ENCODE measurements around the gene SUSD2. TPM values are rescaled to one million over a fixed set of nuclear protein-coding genes. Genes with fewer than 3 reads are reported as not detected.

The SUSD2 gene
- polyA plus RNA-seq, 1 of the 3 experiments (the other 2 are of a cell fraction), result 0.82 TPM

DNA sequence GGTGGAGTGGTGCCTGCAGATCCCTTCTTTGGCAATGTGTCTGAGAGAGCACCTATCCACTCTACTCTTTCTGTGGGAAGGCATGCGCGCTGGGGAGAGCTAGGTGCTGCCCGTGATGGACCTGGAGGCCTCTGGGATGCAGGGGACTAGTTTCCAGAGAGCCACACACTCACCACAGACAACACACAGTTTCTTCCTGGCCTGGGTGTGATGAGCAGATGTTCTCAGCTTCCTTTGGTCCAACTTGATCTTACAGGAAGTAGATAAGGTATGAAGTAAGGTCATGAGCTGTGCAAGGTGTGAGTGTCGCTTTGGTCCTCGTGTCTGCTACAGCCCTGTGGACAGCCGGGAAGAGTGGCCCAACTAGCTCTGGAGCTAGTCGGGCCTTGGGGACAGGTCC is 27.3 kb upstream of the SUSD2 start:
- no peak overlapping the region for H3K27ac ChIP-seq (ENCODE audit: low read depth in 2 of 2, low read length in 1 of 2)
- peaks cover 20% of the 10 kb centered on the region for H3K79me2 ChIP-seq (ENCODE audit: insufficient read depth)
- H3K9ac ChIP-seq, result no peak overlapping the region
- no peak overlapping the region for H2AFZ ChIP-seq (ENCODE audit: low read depth)
- ChIA-PET POLR2A (no interaction called here), CTCF (interaction anchor here (0.7 to 5.6 kb wide), 5 partner anchors 14 to 92 kb away, joined by 3 to 83 read pairs (median 4); no protein-coding TSS in a partner anchor)
- peaks cover 15 to 27% of the 10 kb centered on the region in 2 experiments; a peak in 3 of 4 replicates for H3K4me1 ChIP-seq (ENCODE audit: control insufficient read depth in 1 of 2, insufficient read depth in 2 of 2, low read depth in 1 of 2, low read length in 1 of 2)
- H3K4me3 ChIP-seq (ENCODE audit: low read depth in 2 of 2, low read length in 1 of 2), result no peak overlapping the region
- no peak overlapping the region for H3K4me2 ChIP-seq
- H3K9me3 ChIP-seq, result no peaks in the 10 kb centered on the region
- peaks cover 0 to 7% of the 10 kb centered on the region in 2 experiments for H3K36me3 ChIP-seq (replicated peaks in 1 of 2; ENCODE audit: control insufficient read depth in 1 of 2, insufficient read depth in 2 of 2, low read length in 1 of 2)
- H3K9me2 ChIP-seq, result no peaks in the 10 kb centered on the region
- 100% methylated on average over 5 of the region's 7 CpGs for WGBS (ENCODE audit: low lambda C conversion rate)
- no peaks in the 10 kb centered on the region for H4K20me1 ChIP-seq (ENCODE audit: insufficient read depth)
- no peak for DNase-seq
- no peaks in the 10 kb centered on the region for H3K27me3 ChIP-seq (ENCODE audit: insufficient read depth)
- TF ChIP-seq SIN3A (IDR thresholded peaks at IDR 0.05; ENCODE audit: borderline replicate concordance, low read depth, low read length), result no peak
- TF ChIP-seq RCOR1 (IDR thresholded peaks at IDR 0.05; ENCODE audit: low read length), result no peak
- TF ChIP-seq EZH2phosphoT487 (IDR thresholded peaks at IDR 0.05; ENCODE audit: borderline replicate concordance, low read depth), result no peak
- no peak for TF ChIP-seq ELF1 (IDR thresholded peaks at IDR 0.05)
- no peak for TF ChIP-seq TEAD4 (IDR thresholded peaks at IDR 0.05; ENCODE audit: borderline replicate concordance, insufficient read depth)
- TF ChIP-seq, protein P1, sequence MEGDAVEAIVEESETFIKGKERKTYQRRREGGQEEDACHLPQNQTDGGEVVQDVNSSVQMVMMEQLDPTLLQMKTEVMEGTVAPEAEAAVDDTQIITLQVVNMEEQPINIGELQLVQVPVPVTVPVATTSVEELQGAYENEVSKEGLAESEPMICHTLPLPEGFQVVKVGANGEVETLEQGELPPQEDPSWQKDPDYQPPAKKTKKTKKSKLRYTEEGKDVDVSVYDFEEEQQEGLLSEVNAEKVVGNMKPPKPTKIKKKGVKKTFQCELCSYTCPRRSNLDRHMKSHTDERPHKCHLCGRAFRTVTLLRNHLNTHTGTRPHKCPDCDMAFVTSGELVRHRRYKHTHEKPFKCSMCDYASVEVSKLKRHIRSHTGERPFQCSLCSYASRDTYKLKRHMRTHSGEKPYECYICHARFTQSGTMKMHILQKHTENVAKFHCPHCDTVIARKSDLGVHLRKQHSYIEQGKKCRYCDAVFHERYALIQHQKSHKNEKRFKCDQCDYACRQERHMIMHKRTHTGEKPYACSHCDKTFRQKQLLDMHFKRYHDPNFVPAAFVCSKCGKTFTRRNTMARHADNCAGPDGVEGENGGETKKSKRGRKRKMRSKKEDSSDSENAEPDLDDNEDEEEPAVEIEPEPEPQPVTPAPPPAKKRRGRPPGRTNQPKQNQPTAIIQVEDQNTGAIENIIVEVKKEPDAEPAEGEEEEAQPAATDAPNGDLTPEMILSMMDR (IDR thresholded peaks at IDR 0.05), result no peak
- no peaks in the 10 kb centered on the region for H3F3A ChIP-seq (replicated peaks; ENCODE audit: insufficient read depth)

DNA sequence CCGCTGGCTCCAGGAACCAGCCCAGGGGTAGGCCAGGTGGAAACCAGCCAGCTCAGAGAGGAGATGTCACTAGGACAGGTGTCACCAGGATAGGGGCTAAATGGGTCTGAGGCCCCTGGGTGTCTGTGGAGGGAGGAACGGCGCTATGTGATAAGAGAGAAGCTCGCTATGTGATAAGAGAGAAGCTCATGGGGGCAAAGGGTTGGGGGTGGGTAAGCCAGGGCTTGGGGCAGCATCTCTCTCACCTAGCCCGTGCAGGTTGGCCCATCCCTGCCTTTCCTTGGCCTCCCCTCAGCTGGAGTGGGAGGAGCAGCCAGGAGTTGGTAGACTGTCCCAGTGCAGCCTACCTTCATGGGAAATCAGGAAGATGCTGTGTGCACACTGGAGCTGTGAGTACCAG is 26.5 kb upstream of the SUSD2 start:
- Histone ChIP-seq H3K79me2 (ENCODE audit: insufficient read depth) (peaks cover 28% of the 10 kb centered on the region), H3K4me2 (peak overlapping the region; percentile 100), H3K27ac (ENCODE audit: low read depth in 2 of 2, low read length in 1 of 2) (no peak overlapping the region; a peak in 1 of 4 replicates), H4K20me1 (ENCODE audit: insufficient read depth) (no peaks in the 10 kb centered on the region), H3F3A (replicated peaks; ENCODE audit: insufficient read depth) (no peaks in the 10 kb centered on the region), H3K9me2 (no peaks in the 10 kb centered on the region), H3K4me3 (ENCODE audit: low read depth in 2 of 2, low read length in 1 of 2) (no peak overlapping the region), H3K36me3 (replicated peaks in 1 of 2; ENCODE audit: control insufficient read depth in 1 of 2, insufficient read depth in 2 of 2, low read length in 1 of 2) (peaks cover 0 to 7% of the 10 kb centered on the region in 2 experiments), H3K4me1 (ENCODE audit: control insufficient read depth in 1 of 2, insufficient read depth in 2 of 2, low read depth in 1 of 2, low read length in 1 of 2) (peaks cover 15 to 30% of the 10 kb centered on the region in 2 experiments; a peak in 3 of 4 replicates), H3K9ac (no peak overlapping the region), H2AFZ (ENCODE audit: low read depth) (no peak overlapping the region), H3K27me3 (ENCODE audit: insufficient read depth) (no peaks in the 10 kb centered on the region), H3K9me3 (no peaks in the 10 kb centered on the region)
- 97% methylated on average over 5 of the region's 5 CpGs for WGBS (ENCODE audit: low lambda C conversion rate)
- DNase-seq, result no peak
- CTCF ChIA-PET, result interaction anchor here (0.6 to 5.6 kb wide), 14 partner anchors 9 to 151 kb away, joined by 3 to 83 read pairs (median 4); partner anchors contain the start of gene SUSD2
- POLR2A ChIA-PET, result no interaction called here
- TF ChIP-seq CHD2 (IDR thresholded peaks at IDR 0.05; ENCODE audit: low read length, partially characterized antibody) (no peak), RAD21 (IDR thresholded peaks at IDR 0.05; ENCODE audit: low read length) (no peak), SMC3 (IDR thresholded peaks at IDR 0.05; ENCODE audit: low read depth, low read length) (no peak), FOXJ3 (CRISPR knock-in tag; IDR thresholded peaks at IDR 0.05) (no peak)
- TF ChIP-seq, protein P2, sequence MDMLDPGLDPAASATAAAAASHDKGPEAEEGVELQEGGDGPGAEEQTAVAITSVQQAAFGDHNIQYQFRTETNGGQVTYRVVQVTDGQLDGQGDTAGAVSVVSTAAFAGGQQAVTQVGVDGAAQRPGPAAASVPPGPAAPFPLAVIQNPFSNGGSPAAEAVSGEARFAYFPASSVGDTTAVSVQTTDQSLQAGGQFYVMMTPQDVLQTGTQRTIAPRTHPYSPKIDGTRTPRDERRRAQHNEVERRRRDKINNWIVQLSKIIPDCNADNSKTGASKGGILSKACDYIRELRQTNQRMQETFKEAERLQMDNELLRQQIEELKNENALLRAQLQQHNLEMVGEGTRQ (IDR thresholded peaks at IDR 0.05; ENCODE audit: borderline replicate concordance, low read depth, low read length), result no peak

All from SK-N-SH (cell line).